Thyroid gland (tissue), 4 donors: Measurements from ENCODE around the gene SNED1. TPM values are rescaled to one million over a fixed set of nuclear protein-coding genes. Genes with fewer than 3 reads are reported as not detected.

Source experiments
- DNase-seq, 2 donors: peaks; one replicate each; pipeline ENCODE4 v3.0.0-alpha.2; 2019
- H3K27ac ChIP-seq, 3 donors: fragments of 200-600 bp; sonication (generic); 1 replicate in 2 of 3; 2 replicates in 1 of 3; pipeline ENCODE4 v1.5.1; 2016 to 2019; ENCODE audit warnings: mild to moderate bottlenecking in 1 of 3, moderate library complexity in 1 of 3
- H3K27me3 ChIP-seq: fragments of 200-600 bp; sonication (generic); one replicate; pipeline ENCODE4 v1.5.1; 2019
- H3K36me3 ChIP-seq, 2 donors: fragments of 200-600 bp; sonication (generic); one replicate each; pipeline ENCODE4 v1.5.1; 2016 to 2019
- H3K4me1 ChIP-seq, 2 donors: fragments of 200-600 bp; sonication (generic); one replicate each; pipeline ENCODE4 v1.5.1; 2017 to 2019
- H3K4me3 ChIP-seq, 3 donors: fragments of 200-600 bp; sonication (generic); replicated peaks in 1 of 3; 1 replicate in 2 of 3; 2 replicates in 1 of 3; pipeline ENCODE4 v1.5.1; 2016; ENCODE audit warnings: mild to moderate bottlenecking in 1 of 3
- H3K9me3 ChIP-seq: fragments of 200-600 bp; sonication (generic); one replicate; pipeline ENCODE4 v1.5.1; 2017
- POLR2A ChIP-seq, 2 donors: fragments of 450-650 bp; IDR thresholded peaks; one replicate each; pipeline ENCODE4 v1.6.1; 2017; ENCODE audit warnings: antibody characterized with exemption in 2 of 2, mild to moderate bottlenecking in 2 of 2, moderate library complexity in 1 of 2
- WGBS, 2 donors: methylation state at CpG; one replicate each; pipeline ENCODE4 v1.1.5; 2017; 5-methylcytosine and 5-hydroxymethylcytosine counted together
- intact Hi-C: fragments of 100-400 bp; cut with DNase I; formaldehyde crosslinking; loops from one replicate; pipeline ENCODE4 v1.15.1; 2023
- total RNA-seq, 4 donors: library from RNA; depleted of rRNA; stranded (reverse); fragments of >200 nt; gene quantifications; one replicate each; pipeline ENCODE4 v1.2.3, GENCODE V29; 2016
- TF ChIP-seq, protein P1 (sequence below), 6 experiments: fragments of 200-600 bp in 3 of 6; fragments of 450-650 bp in 3 of 6; sonication (generic) in 3 of 6; IDR thresholded peaks; one replicate each; pipeline ENCODE4 v1.5.1; 2016 to 2019; ENCODE audit warnings: antibody characterized with exemption in 6 of 6, mild to moderate bottlenecking in 2 of 6, inconsistent platforms in 1 of 6, moderate library complexity in 1 of 6

Gene SNED1
- total RNA-seq, 4 donors from 2014 or later = 47.7 to 122 (median 68.7) TPM

GRCh38 chr2:241070811-241071676 is 72.6 kb downstream of the SNED1 start:
- peak in 1 of 2 donors; percentile 1 for DNase-seq
- Histone ChIP-seq H3K9me3 (no peaks in the 10 kb centered on the region), H3K27me3 (no peaks in the 10 kb centered on the region), H3K4me3 (no peak overlapping the region), H3K36me3 (peaks cover 74 to 75% of the 10 kb centered on the region in 2 donors), H3K27ac (no peak overlapping the region), H3K4me1 (peaks cover 0 to under 1% of the 10 kb centered on the region in 2 donors)
- TF ChIP-seq, protein P1, sequence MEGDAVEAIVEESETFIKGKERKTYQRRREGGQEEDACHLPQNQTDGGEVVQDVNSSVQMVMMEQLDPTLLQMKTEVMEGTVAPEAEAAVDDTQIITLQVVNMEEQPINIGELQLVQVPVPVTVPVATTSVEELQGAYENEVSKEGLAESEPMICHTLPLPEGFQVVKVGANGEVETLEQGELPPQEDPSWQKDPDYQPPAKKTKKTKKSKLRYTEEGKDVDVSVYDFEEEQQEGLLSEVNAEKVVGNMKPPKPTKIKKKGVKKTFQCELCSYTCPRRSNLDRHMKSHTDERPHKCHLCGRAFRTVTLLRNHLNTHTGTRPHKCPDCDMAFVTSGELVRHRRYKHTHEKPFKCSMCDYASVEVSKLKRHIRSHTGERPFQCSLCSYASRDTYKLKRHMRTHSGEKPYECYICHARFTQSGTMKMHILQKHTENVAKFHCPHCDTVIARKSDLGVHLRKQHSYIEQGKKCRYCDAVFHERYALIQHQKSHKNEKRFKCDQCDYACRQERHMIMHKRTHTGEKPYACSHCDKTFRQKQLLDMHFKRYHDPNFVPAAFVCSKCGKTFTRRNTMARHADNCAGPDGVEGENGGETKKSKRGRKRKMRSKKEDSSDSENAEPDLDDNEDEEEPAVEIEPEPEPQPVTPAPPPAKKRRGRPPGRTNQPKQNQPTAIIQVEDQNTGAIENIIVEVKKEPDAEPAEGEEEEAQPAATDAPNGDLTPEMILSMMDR (IDR thresholded peaks at IDR 0.05) = no peak
- TF ChIP-seq POLR2A (IDR thresholded peaks at IDR 0.05) = no peak
- intact Hi-C loops = no loop called here
- 85 to 93% methylated on average over 13 to 18 of the region's 31 CpGs for WGBS, 2 donors

DNA sequence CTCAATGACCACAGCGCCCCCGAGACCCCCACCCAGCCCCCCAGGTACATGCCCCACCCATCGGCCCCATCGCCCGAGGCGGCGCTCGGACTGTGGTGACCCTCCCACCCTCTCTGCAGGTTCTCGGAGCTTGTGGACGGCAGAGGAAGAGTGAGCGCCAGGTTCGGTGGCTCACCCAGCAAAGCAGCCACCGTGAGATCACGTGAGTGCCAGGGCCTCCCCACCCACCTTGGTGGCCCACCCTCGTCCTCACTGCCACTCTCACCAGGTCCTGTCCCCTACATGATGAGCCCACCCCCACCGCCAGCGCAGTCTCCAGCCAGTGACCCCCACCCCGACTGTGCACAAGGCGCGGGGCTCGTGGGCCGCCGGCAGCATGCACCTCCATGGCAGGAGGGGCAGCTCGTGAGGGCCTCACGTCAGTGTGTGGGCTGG is 73.3 kb downstream of the SNED1 start:
- TF ChIP-seq POLR2A (IDR thresholded peaks at IDR 0.05) = no peak
- TF ChIP-seq, protein P1 (IDR thresholded peaks at IDR 0.05) = no peak
- 87 to 98% methylated on average over 14 to 16 of the region's 25 CpGs for WGBS, 2 donors
- Histone ChIP-seq H3K27ac (no peak overlapping the region), H3K4me1 (no peaks in the 10 kb centered on the region), H3K4me3 (no peak overlapping the region), H3K36me3 (peaks cover 74 to 75% of the 10 kb centered on the region in 2 donors), H3K9me3 (no peaks in the 10 kb centered on the region), H3K27me3 (no peaks in the 10 kb centered on the region)
- peak in 1 of 2 donors; percentile 2 for DNase-seq
- intact Hi-C loops = no loop called here

DNA sequence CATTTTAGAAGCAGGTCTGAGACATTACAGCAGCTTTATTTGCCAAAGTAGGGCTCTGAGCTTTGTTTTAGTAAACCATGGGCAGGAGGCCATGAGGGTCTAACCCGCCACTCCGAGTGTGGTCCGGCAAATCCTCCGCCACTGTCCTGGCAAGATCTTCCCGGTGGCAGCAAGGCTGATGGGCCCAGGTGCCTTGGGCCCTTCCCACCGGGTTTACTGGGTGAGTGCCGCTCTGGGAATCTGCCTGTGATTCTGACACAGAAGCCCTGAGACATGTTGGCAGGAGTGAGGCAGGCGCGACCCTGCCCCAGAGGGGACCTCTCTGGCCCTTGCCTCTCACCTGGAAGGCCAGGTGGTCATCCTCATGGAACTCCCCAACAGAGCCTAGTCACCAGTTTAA is 73.7 kb downstream of the SNED1 start:
- H3K4me3 ChIP-seq = no peak overlapping the region
- H3K27ac ChIP-seq = no peak overlapping the region
- H3K9me3 ChIP-seq = no peaks in the 10 kb centered on the region
- TF ChIP-seq, protein P1 (IDR thresholded peaks at IDR 0.05) = no peak
- TF ChIP-seq POLR2A (IDR thresholded peaks at IDR 0.05) = no peak
- DNase-seq = no peak
- intact Hi-C loops = no loop called here
- 80 to 95% methylated on average over 7 to 9 of the region's 9 CpGs for WGBS, 2 donors
- H3K27me3 ChIP-seq = no peaks in the 10 kb centered on the region
- peaks cover 73 to 74% of the 10 kb centered on the region in 2 donors for H3K36me3 ChIP-seq
- H3K4me1 ChIP-seq = no peaks in the 10 kb centered on the region

DNA sequence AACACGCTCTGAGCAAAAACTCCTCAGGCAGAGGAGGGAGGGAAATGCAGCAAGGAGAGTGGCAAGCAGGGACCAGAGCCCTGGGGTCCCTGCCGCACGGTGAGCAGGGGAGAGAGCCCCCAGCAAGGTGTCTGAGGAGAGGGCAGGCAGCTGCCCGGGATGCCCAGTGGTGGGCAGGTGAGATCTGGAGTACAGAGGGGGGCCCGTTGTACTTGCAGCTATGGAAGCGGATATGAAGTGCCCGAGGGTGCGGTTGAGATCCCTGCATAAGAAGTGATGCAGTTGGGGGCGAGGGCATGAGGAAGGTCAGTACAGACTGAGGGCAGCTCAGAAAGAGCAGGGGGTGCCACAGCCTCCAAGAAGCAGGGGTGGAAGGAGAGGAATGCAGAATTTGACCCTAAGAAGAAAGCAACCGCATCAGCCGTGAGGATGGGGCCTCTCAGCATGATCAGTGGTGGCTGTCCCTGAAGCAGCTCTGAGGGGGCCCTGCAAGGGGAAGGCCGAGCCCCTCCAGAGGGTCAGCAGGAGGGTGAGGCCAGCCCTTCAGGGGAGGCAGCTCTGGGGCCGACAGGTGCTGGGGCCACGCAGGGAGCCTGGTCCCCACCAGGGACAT is 74.2 kb downstream of the SNED1 start:
- 88 to 89% methylated on average over 14 of the region's 14 CpGs for WGBS, 2 donors
- intact Hi-C loops = no loop called here
- DNase-seq = no peak

More for the DNA sequence above, 74.2 kb downstream of the SNED1 start:
- Histone ChIP-seq H3K27me3 (no peaks in the 10 kb centered on the region), H3K4me1 (no peaks in the 10 kb centered on the region), H3K27ac (no peak overlapping the region), H3K9me3 (no peaks in the 10 kb centered on the region), H3K36me3 (peaks cover 68 to 69% of the 10 kb centered on the region in 2 donors), H3K4me3 (no peak overlapping the region)
- no peak for TF ChIP-seq POLR2A (IDR thresholded peaks at IDR 0.05)
- TF ChIP-seq, protein P1 (IDR thresholded peaks at IDR 0.05) = no peak
